Measurements from ENCODE around the gene ARHGAP24.

DNA sequence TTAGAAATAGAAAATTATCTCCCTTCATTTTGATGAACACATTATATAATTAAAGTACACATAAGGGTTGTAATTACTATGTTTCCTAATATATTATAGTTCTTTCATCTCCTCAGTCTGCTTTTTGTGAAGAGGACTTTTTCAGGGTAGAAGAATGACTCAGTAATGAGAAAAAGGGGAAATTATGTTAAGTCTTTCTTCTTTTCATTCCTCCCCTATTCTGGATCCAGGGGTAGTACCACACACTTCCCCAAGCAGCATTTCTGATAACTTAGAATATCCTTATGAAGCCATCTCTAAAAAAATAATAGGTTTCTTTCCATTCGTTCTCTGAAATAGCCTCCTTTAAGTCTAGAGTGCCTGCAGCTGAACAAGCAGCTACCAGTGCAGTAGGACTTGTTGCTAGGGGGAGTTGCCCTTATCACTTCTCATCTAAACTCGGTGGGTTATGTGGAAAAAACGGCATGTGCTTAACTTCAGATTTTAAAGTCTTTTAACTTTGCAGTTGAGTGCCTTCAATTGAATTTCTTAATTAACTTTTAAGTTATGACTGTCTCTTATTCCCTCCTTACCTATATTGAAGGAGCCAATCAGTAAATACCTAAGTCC lies 184.8 kb downstream of the ARHGAP24 start:
- no peak for TF ChIP-seq POLR2AphosphoS5 (IDR thresholded peaks at IDR 0.05; ENCODE audit: low read depth, low read length)
- no peak for TF ChIP-seq FOXP2 (optimal IDR thresholded peaks at IDR 0.05; ENCODE audit: borderline replicate concordance, extremely low read depth, extremely low read length, insufficient read depth)
